22Rv1 (cell line): ENCODE measurements around the gene PRKAR1B.

Source experiments
- ZFX ChIP-seq: fragments of 450-650 bp; IDR thresholded peaks from 2 replicates; pipeline ENCODE4 v1.6.1; 2017; ENCODE audit warnings: antibody characterized with exemption, borderline replicate concordance
- TF ChIP-seq, protein P1 (sequence below): fragments of 450-650 bp; IDR thresholded peaks from 2 replicates; pipeline ENCODE4 v1.5.1; 2017; ENCODE audit warnings: mild to moderate bottlenecking

DNA sequence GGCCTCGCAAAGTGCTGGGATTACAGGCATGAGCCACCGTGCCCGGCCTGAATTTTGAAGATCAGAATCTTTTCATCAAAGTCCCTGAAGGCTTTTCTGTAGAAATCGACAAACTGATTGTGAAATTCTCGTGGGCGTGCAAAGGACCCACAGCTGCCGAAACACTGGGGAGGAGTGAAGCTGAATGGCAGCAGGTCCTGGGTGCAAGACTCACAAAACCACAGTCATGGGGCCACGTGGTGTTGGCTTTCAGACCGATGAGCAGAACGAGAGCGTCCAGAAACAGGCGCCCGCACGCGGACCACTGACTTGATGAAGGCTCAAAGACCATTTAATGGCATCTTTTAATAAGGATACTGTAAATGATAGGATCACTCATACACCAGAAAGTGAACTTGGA, 24.7 kb upstream of the PRKAR1B start:
- TF ChIP-seq, protein P1, sequence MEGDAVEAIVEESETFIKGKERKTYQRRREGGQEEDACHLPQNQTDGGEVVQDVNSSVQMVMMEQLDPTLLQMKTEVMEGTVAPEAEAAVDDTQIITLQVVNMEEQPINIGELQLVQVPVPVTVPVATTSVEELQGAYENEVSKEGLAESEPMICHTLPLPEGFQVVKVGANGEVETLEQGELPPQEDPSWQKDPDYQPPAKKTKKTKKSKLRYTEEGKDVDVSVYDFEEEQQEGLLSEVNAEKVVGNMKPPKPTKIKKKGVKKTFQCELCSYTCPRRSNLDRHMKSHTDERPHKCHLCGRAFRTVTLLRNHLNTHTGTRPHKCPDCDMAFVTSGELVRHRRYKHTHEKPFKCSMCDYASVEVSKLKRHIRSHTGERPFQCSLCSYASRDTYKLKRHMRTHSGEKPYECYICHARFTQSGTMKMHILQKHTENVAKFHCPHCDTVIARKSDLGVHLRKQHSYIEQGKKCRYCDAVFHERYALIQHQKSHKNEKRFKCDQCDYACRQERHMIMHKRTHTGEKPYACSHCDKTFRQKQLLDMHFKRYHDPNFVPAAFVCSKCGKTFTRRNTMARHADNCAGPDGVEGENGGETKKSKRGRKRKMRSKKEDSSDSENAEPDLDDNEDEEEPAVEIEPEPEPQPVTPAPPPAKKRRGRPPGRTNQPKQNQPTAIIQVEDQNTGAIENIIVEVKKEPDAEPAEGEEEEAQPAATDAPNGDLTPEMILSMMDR = no peak
- no peak for TF ChIP-seq ZFX
